Measurements from ENCODE around the gene NAXE. TPM values are rescaled to one million over a fixed set of nuclear protein-coding genes. Genes with fewer than 3 reads are reported as not detected.
"Not testable (repeated sequence)": the region's sequence is repeated elsewhere in the genome, so short reads cannot be mapped to it uniquely, and the experiment has no call there.

NAXE gene
- total and polyA plus RNA-seq, 2 experiments from 2014 or later = 117 to 198 TPM

DNA sequence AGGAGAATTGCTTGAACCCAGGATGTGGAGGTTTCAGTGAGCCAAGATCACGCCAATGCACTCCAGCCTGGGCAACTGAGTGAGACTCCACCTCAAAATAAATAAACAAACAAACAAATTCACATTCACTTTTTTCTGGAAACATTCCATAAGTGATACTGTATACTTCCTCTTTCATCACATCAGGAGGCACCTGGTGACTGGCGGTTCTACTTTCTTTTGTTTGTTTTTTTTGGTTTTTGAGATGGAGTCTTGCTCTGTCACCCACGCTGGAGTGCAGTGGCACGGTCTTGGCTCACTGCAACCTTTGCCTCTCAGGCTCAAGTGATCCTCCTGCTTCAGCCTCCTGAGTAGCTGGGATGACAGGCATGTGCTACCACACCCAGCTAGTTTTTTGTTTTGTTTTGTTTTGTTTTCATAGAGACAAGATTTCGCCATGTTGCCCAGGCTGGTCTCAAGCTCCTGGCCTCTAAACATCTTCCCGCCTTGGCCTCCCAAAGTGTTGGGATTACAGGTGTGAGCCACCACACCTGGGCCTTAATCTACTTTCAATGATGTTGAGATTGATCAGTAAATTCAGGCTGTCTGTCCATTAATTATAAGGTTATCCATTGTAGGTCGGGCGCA is 38.4 kb downstream of the NAXE start:
- 86% methylated on average over 8 of the region's 8 CpGs for WGBS (ENCODE audit: low lambda C conversion rate, missing lambda C conversion rate)
- Histone ChIP-seq H3K9me3 (ENCODE audit: low read depth) (no peaks in the 10 kb centered on the region), H3K4me3 (no peak overlapping the region), H3K27ac (no peak overlapping the region), H3K4me2 (no peak overlapping the region), H3K27me3 (peaks cover 75% of the 10 kb centered on the region), H3K4me1 (ENCODE audit: insufficient read depth) (peaks cover 11% of the 10 kb centered on the region), H3K36me3 (replicated peaks; ENCODE audit: insufficient read depth, low read depth) (no peaks in the 10 kb centered on the region), H4K20me1 (ENCODE audit: insufficient read depth, poor library complexity, severe bottlenecking) (no peaks in the 10 kb centered on the region), H3K79me2 (no peaks in the 10 kb centered on the region), H2AFZ (no peak overlapping the region), H3K9me2 (replicated peaks; ENCODE audit: insufficient read depth) (no peaks in the 10 kb centered on the region)
- DNase-seq (ENCODE audit: low spot score) = no peak
- TF ChIP-seq EZH2phosphoT487 (IDR thresholded peaks at IDR 0.05; ENCODE audit: low read depth, severe bottlenecking, unreplicated experiment) = no peak
- TF ChIP-seq, protein P1, sequence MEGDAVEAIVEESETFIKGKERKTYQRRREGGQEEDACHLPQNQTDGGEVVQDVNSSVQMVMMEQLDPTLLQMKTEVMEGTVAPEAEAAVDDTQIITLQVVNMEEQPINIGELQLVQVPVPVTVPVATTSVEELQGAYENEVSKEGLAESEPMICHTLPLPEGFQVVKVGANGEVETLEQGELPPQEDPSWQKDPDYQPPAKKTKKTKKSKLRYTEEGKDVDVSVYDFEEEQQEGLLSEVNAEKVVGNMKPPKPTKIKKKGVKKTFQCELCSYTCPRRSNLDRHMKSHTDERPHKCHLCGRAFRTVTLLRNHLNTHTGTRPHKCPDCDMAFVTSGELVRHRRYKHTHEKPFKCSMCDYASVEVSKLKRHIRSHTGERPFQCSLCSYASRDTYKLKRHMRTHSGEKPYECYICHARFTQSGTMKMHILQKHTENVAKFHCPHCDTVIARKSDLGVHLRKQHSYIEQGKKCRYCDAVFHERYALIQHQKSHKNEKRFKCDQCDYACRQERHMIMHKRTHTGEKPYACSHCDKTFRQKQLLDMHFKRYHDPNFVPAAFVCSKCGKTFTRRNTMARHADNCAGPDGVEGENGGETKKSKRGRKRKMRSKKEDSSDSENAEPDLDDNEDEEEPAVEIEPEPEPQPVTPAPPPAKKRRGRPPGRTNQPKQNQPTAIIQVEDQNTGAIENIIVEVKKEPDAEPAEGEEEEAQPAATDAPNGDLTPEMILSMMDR (IDR thresholded peaks at IDR 0.05; ENCODE audit: poor library complexity) = no peak
- TF ChIP-seq EZH2 (IDR thresholded peaks at IDR 0.05; ENCODE audit: borderline replicate concordance) = no peak

DNA sequence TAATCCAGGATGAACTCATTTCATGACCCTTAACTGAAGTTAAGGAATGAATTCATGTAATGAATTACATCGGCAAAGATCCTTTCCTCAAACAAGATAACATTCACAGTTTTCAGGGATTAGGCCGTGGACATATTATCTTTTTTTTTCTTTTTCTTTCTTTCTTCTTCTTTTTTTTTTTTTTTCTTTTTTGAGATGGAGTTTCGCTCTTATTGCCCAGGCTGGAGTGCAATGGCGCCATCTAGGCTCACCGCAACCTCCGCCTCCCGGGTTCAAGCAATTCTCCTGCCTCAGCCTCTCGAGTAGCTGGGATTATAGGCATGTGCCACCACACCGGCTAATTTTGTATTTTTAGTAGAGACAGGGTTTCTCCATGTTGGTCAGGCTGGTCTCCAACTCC is 39.6 kb downstream of the NAXE start:
- H3K79me2 ChIP-seq; H2AFZ ChIP-seq; H3K36me3 ChIP-seq (replicated peaks; ENCODE audit: insufficient read depth, low read depth); DNase-seq (ENCODE audit: low spot score); H3K4me2 ChIP-seq; H3K9me3 ChIP-seq (ENCODE audit: low read depth); H3K4me1 ChIP-seq (ENCODE audit: insufficient read depth); H3K27ac ChIP-seq; H3K4me3 ChIP-seq; H3K9me2 ChIP-seq (replicated peaks; ENCODE audit: insufficient read depth); H4K20me1 ChIP-seq (ENCODE audit: insufficient read depth, poor library complexity, severe bottlenecking): not testable (repeated sequence)
- TF ChIP-seq, protein P1 (IDR thresholded peaks at IDR 0.05; ENCODE audit: poor library complexity) = peak; percentile 2
- WGBS (ENCODE audit: low lambda C conversion rate, missing lambda C conversion rate) = 50% methylated on average over 9 of the region's 9 CpGs
- peaks cover 74% of the 10 kb centered on the region for H3K27me3 ChIP-seq

DNA sequence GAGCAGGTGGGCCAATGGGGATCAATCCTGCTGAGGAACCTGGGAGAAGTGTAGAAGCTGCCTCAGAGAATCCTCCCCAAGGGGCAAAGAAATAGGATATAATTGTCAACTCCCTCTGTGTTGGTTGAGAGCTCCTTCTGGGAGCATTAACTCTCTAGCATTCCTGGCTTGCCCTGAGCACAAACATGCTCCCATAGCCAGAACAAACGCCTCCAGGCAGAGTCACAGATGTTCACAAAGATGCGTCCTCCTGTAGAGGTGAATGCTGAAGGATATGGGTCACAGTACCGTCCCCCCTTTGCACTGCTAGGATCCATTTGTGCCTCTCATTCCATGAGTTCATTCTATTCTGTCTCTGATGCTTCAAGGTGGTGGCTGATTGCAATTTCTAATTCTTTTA is 40.8 kb downstream of the NAXE start:
- H3K27me3 ChIP-seq = peaks cover 74% of the 10 kb centered on the region
- no peaks in the 10 kb centered on the region for H3K4me1 ChIP-seq (ENCODE audit: insufficient read depth)
- no peaks in the 10 kb centered on the region for H3K79me2 ChIP-seq
- H2AFZ ChIP-seq = no peak overlapping the region
- H4K20me1 ChIP-seq (ENCODE audit: insufficient read depth, poor library complexity, severe bottlenecking) = no peaks in the 10 kb centered on the region
- H3K27ac ChIP-seq = no peak overlapping the region
- no peak for DNase-seq (ENCODE audit: low spot score)
- H3K9me3 ChIP-seq (ENCODE audit: low read depth) = no peaks in the 10 kb centered on the region
- no peaks in the 10 kb centered on the region for H3K36me3 ChIP-seq (replicated peaks; ENCODE audit: insufficient read depth, low read depth)
- TF ChIP-seq EZH2phosphoT487 (IDR thresholded peaks at IDR 0.05; ENCODE audit: low read depth, severe bottlenecking, unreplicated experiment) (no peak), EZH2 (IDR thresholded peaks at IDR 0.05; ENCODE audit: borderline replicate concordance) (no peak)
- TF ChIP-seq, protein P1 (IDR thresholded peaks at IDR 0.05; ENCODE audit: poor library complexity) = no peak
- WGBS (ENCODE audit: low lambda C conversion rate, missing lambda C conversion rate) = 75% methylated on average over 3 of the region's 3 CpGs
- H3K4me3 ChIP-seq = no peak overlapping the region
- no peaks in the 10 kb centered on the region for H3K9me2 ChIP-seq (replicated peaks; ENCODE audit: insufficient read depth)
- no peak overlapping the region for H3K4me2 ChIP-seq
